Thoracic aorta endothelial cell (primary cell): ENCODE results near the gene PRKCG. TPM values are rescaled to one million over a fixed set of nuclear protein-coding genes. Genes with fewer than 3 reads are reported as not detected.

ENCODE experiments used
- total RNA-seq: library from RNA; depleted of rRNA; stranded (reverse); fragments of >200 nt; gene quantifications from 2 replicates; pipeline ENCODE4 v1.2.3, GENCODE V29; 2012

Gene PRKCG
- total RNA-seq = under 0.01 and 0.22 TPM in 2 replicates

GRCh38 chr19:53881482-53882390 lies at the start of gene PRKCG:
Gene PRKCG (plus strand): TSS chr19:53882197. CDS start chr19:53882495, 298 bp downstream.

DNA sequence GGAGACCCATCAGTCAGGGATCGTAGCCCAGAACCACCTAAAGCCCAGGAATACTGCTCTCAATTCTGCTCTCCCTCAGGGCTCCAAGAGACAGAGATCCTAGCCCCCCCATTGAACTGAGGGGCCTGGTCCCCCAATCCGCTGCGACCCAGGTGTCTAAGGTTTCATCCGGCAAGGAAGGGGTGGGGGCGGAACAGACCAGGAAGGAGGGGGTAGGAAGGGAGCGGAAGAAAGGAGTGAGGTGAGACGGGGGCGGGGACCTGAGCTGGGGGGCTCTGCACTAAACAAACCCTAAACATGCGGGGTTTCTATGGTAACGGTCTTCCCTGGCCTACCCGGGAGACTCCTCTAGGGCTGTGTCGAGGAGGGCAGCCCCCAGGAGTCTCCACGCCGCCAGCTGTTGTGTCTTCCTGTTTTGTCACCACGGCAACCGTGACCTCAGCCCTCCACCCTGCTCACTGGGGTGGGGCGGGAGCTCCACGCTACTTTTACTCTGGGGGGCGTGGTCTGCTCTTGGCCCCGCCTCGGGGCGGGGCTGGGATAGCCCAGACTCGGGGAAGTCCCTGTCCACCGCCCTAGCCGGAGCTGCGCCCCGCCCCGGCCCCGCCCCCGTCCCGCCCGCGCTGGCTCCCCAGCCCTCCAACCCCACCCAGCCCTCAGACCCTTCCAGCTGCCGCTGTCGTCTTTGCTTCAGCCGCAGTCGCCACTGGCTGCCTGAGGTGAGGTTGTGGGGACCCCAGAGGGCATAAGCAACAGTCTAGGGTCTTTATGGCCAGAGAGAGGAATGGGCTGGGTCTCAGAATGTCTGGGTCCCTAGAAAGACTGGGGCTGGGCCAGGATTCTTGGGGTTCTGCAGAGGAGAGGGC lies 14.5 kb upstream of the PRKCG start, which contains the start of gene MYADM:
Gene MYADM (plus strand): TSS at position 659 of the 866 bp plus-strand sequence. CDS start 5,647 bp downstream, outside the sequence.

GRCh38 chr19:53908935-53909415 lies 27.0 kb downstream of the PRKCG start, which contains the start of gene CACNG7:
Gene CACNG7 (plus strand): TSS chr19:53909278. CDS start chr19:53912832, 3,554 bp downstream.

Other genes with a start within 250 kb of the PRKCG start
- 0.13 and 0.93 TPM in 2 replicates for gene NLRP12, start 57.9 kb upstream of the PRKCG start, total RNA-seq
- gene MYADM, start 14.3 kb upstream of the PRKCG start, total RNA-seq = 27.4 and 34.5 TPM in 2 replicates
- 0.22 and 0.66 TPM in 2 replicates for gene CACNG7, start 27.1 kb downstream of the PRKCG start, total RNA-seq
- gene CACNG8, start 80.7 kb downstream of the PRKCG start, total RNA-seq = 1.0 and 1.1 TPM in 2 replicates
- gene CACNG6, start 109.4 kb downstream of the PRKCG start, total RNA-seq = 1.0 and 1.9 TPM in 2 replicates
- gene VSTM1, start 181.7 kb downstream of the PRKCG start, total RNA-seq = not detected in 2 replicates
- gene TARM1, start 199.2 kb downstream of the PRKCG start, total RNA-seq = not detected in 2 replicates
- not detected in 2 replicates for gene OSCAR, start 218.6 kb downstream of the PRKCG start, total RNA-seq
- gene NDUFA3, start 220.7 kb downstream of the PRKCG start, total RNA-seq = 8.1 and 11.6 TPM in 2 replicates
- gene TFPT, start 233.5 kb downstream of the PRKCG start, total RNA-seq = 15.9 and 19.7 TPM in 2 replicates
- gene PRPF31, start 233.6 kb downstream of the PRKCG start, total RNA-seq = 51.3 and 64.7 TPM in 2 replicates